Measurements from ENCODE around the gene NTRK3.
A peak's percentile ranks its signal among the peaks of the same experiment; 100 is the strongest.

Gene NTRK3

GRCh38 chr15:88252441-88252840 lies 4.1 kb downstream of the NTRK3 start:
- TF ChIP-seq, protein P1, sequence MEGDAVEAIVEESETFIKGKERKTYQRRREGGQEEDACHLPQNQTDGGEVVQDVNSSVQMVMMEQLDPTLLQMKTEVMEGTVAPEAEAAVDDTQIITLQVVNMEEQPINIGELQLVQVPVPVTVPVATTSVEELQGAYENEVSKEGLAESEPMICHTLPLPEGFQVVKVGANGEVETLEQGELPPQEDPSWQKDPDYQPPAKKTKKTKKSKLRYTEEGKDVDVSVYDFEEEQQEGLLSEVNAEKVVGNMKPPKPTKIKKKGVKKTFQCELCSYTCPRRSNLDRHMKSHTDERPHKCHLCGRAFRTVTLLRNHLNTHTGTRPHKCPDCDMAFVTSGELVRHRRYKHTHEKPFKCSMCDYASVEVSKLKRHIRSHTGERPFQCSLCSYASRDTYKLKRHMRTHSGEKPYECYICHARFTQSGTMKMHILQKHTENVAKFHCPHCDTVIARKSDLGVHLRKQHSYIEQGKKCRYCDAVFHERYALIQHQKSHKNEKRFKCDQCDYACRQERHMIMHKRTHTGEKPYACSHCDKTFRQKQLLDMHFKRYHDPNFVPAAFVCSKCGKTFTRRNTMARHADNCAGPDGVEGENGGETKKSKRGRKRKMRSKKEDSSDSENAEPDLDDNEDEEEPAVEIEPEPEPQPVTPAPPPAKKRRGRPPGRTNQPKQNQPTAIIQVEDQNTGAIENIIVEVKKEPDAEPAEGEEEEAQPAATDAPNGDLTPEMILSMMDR (conservative IDR thresholded peaks at IDR 0.05; ENCODE audit: low read depth), result no peak
- CTCF ChIA-PET, result interaction anchor here (0.5 kb wide), 1 partner anchor 901 kb away, joined by 4 read pairs; no protein-coding TSS in a partner anchor
- POLR2A ChIA-PET (ENCODE audit: low non-redundant PET), result interaction anchor here (0.5 to 0.6 kb wide), 2 partner anchors 13 to 55 kb away, joined by 3 read pairs; no protein-coding TSS in a partner anchor
- H3K27ac ChIP-seq, result no peak overlapping the region
- DNase-seq (ENCODE audit: low spot score), result no peak

GRCh38 chr15:88250826-88251225 lies 5.7 kb downstream of the NTRK3 start:
- CTCF ChIA-PET, result no interaction called here
- H3K27ac ChIP-seq, result no peak overlapping the region
- POLR2A ChIA-PET (ENCODE audit: low non-redundant PET), result no interaction called here
- DNase-seq (ENCODE audit: low spot score), result no peak
- TF ChIP-seq, protein P1 (conservative IDR thresholded peaks at IDR 0.05; ENCODE audit: low read depth), result no peak

DNA sequence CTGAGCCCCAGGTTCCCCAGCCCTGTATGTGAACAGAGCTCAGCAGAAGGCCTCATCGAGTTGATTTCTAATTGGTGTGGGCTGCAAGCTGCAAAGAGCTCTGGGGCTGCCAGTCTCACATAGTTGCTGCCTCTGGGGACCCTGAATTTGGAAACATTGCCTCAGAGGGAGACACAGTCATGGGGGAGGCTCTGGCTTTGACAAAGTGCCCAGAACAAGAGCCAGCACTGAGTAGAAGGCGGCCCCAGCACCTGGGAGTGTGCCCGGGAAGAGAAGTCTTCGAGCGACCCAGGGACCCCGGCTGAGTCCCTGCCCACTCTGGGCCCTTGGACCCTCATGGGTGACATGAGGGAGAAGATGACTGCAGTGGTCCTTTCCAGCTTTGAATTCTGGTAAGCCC lies 7.3 kb downstream of the NTRK3 start:
- TF ChIP-seq, protein P1 (conservative IDR thresholded peaks at IDR 0.05; ENCODE audit: low read depth), result no peak
- H3K27ac ChIP-seq, result no peak overlapping the region
- DNase-seq (ENCODE audit: low spot score), result no peak
- CTCF ChIA-PET, result no interaction called here
- POLR2A ChIA-PET (ENCODE audit: low non-redundant PET), result no interaction called here

DNA sequence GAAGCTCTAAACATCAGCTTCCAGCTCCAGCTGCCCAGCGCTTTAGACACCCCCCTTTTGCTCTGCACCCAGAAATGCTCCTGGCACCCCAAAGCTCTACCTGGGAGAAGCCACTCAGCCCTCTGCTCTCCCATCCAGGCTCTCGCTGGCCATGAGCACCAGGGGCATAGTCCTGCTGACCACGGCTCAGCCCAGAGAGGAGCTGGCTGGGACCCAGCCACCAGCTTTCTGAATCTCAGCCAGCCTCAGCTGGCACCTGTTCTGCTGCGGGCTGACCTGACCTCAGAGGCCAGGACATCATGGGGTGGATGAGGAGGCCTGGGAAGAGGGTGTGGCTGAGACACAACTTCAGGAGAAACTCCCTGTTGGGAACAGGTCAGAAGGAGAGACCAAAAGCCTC lies 8.6 kb downstream of the NTRK3 start:
- POLR2A ChIA-PET (ENCODE audit: low non-redundant PET), result no interaction called here
- no peak overlapping the region for H3K27ac ChIP-seq
- no peak for DNase-seq (ENCODE audit: low spot score)
- CTCF ChIA-PET, result interaction anchor here (0.7 to 1.8 kb wide), 3 partner anchors 12 to 202 kb away, joined by 3 to 7 read pairs (median 4); no protein-coding TSS in a partner anchor
- TF ChIP-seq, protein P1 (conservative IDR thresholded peaks at IDR 0.05; ENCODE audit: low read depth), result no peak

GRCh38 chr15:88246666-88247446 lies 9.7 kb downstream of the NTRK3 start:
- TF ChIP-seq, protein P1 (conservative IDR thresholded peaks at IDR 0.05; ENCODE audit: low read depth), result peak; percentile 98
- ChIA-PET CTCF (interaction anchor here (0.6 to 1.8 kb wide), 11 partner anchors 9 to 1668 kb away, joined by 3 to 9 read pairs (median 4); no protein-coding TSS in a partner anchor), POLR2A (ENCODE audit: low non-redundant PET) (no interaction called here)
- no peak overlapping the region for H3K27ac ChIP-seq
- DNase-seq (ENCODE audit: low spot score), result peak; percentile 76

- CTCF ChIA-PET, result interaction anchor here (0.6 to 1.4 kb wide), 5 partner anchors 10 to 1127 kb away, joined by 3 to 9 read pairs (median 4); no protein-coding TSS in a partner anchor
- DNase-seq (ENCODE audit: low spot score), result no peak
- no peak overlapping the region for H3K27ac ChIP-seq
- TF ChIP-seq, protein P1 (conservative IDR thresholded peaks at IDR 0.05; ENCODE audit: low read depth), result no peak
- POLR2A ChIA-PET (ENCODE audit: low non-redundant PET), result no interaction called here
These were observed 10.5 kb downstream of the NTRK3 start for GRCh38 chr15:88246081-88246480.
